Measurements from ENCODE around the gene PLEKHG5.
"Not testable (repeated sequence)": the region's sequence is repeated elsewhere in the genome, so short reads cannot be mapped to it uniquely, and the experiment has no call there.

Gene PLEKHG5

GRCh38 chr1:6448749-6449631, 42.5 kb downstream of the PLEKHG5 start:
- peaks cover 0 to 30% (median 9%) of the 10 kb centered on the region in 4 experiments for H3K4me1 ChIP-seq (ENCODE audit: control extremely low read depth in 1 of 4, control insufficient read depth in 4 of 4, insufficient read depth in 4 of 4, low read length in 3 of 4)

GRCh38 chr1:6447818-6448748, 43.4 kb downstream of the PLEKHG5 start:
- peak overlapping the region in 1 of 7 experiments; percentile 4 for H3K4me3 ChIP-seq (ENCODE audit: control insufficient read depth in 1 of 7, extremely low read depth in 1 of 7, insufficient read depth in 4 of 7, low read depth in 2 of 7, low read length in 6 of 7)
- H3K9me3 ChIP-seq (ENCODE audit: control extremely low read depth in 1 of 5, control insufficient read depth in 4 of 5, insufficient read depth in 2 of 5, low read depth in 1 of 5, low read length in 4 of 5): no peaks in the 10 kb centered on the region
- H3K27me3 ChIP-seq (replicated peaks in 2 of 5; ENCODE audit: control insufficient read depth in 4 of 5, insufficient read depth in 5 of 5, low read length in 4 of 5): peaks cover 0 to 82% (median 27%) of the 10 kb centered on the region in 5 experiments
- H3K4me1 ChIP-seq (ENCODE audit: control extremely low read depth in 1 of 4, control insufficient read depth in 4 of 4, insufficient read depth in 4 of 4, low read length in 3 of 4): peaks cover 0 to 30% (median 9%) of the 10 kb centered on the region in 4 experiments
- H3K36me3 ChIP-seq (ENCODE audit: control insufficient read depth in 4 of 4, insufficient read depth in 4 of 4, low read length in 3 of 4): no peaks in the 10 kb centered on the region
- DNase-seq: peak in 1 of 3 donors; percentile 24
- H3K27ac ChIP-seq (ENCODE audit: insufficient read depth in 1 of 2, low read depth in 1 of 2, low read length in 2 of 2, poor library complexity in 1 of 2, severe bottlenecking in 2 of 2): no peak overlapping the region
- POLR2A ChIA-PET: no interaction called here
- 3% methylated on average over 47 of the region's 68 CpGs for WGBS (ENCODE audit: insufficient coverage)
- CTCF ChIA-PET: interaction anchor here (0.8 to 5.7 kb wide), 5 partner anchors 11 to 25 kb away, joined by 3 to 31 read pairs (median 5); no protein-coding TSS in a partner anchor

More at GRCh38 chr1:6448749-6449631, 42.5 kb downstream of the PLEKHG5 start:
- H3K27me3 ChIP-seq (replicated peaks in 2 of 5; ENCODE audit: control insufficient read depth in 4 of 5, insufficient read depth in 5 of 5, low read length in 4 of 5): peaks cover 0 to 91% (median 27%) of the 10 kb centered on the region in 5 experiments
- CTCF ChIA-PET: interaction anchor here (0.6 to 5.7 kb wide), 11 partner anchors 8 to 39 kb away, joined by 3 to 31 read pairs (median 3); partner anchors contain the start of gene HES2
- H3K4me3 ChIP-seq (ENCODE audit: control insufficient read depth in 1 of 7, extremely low read depth in 1 of 7, insufficient read depth in 4 of 7, low read depth in 2 of 7, low read length in 6 of 7): no peak overlapping the region
- H3K27ac ChIP-seq (ENCODE audit: insufficient read depth in 1 of 2, low read depth in 1 of 2, low read length in 2 of 2, poor library complexity in 1 of 2, severe bottlenecking in 2 of 2): no peak overlapping the region
- no peaks in the 10 kb centered on the region for H3K9me3 ChIP-seq (ENCODE audit: control extremely low read depth in 1 of 5, control insufficient read depth in 4 of 5, insufficient read depth in 2 of 5, low read depth in 1 of 5, low read length in 4 of 5)
- POLR2A ChIA-PET: no interaction called here
- H3K36me3 ChIP-seq (ENCODE audit: control insufficient read depth in 4 of 4, insufficient read depth in 4 of 4, low read length in 3 of 4): no peaks in the 10 kb centered on the region
- DNase-seq: peak in 1 of 3 donors; percentile 27
- WGBS (ENCODE audit: insufficient coverage): 5% methylated on average over 31 of the region's 66 CpGs

- WGBS (ENCODE audit: insufficient coverage): 2% methylated on average over 42 of the region's 67 CpGs
- H3K9me3 ChIP-seq (ENCODE audit: control extremely low read depth in 1 of 5, control insufficient read depth in 4 of 5, insufficient read depth in 2 of 5, low read depth in 1 of 5, low read length in 4 of 5): no peaks in the 10 kb centered on the region
- H3K4me1 ChIP-seq (ENCODE audit: control extremely low read depth in 1 of 4, control insufficient read depth in 4 of 4, insufficient read depth in 4 of 4, low read length in 3 of 4): peaks cover 0 to 30% (median 9%) of the 10 kb centered on the region in 4 experiments
- peak overlapping the region in 1 of 7 experiments; percentile 10 for H3K4me3 ChIP-seq (ENCODE audit: control insufficient read depth in 1 of 7, extremely low read depth in 1 of 7, insufficient read depth in 4 of 7, low read depth in 2 of 7, low read length in 6 of 7)
- POLR2A ChIA-PET: no interaction called here
- CTCF ChIA-PET: interaction anchor here (1.4 to 1.8 kb wide), 2 partner anchors 8 to 12 kb away, joined by 3 to 6 read pairs; no protein-coding TSS in a partner anchor
- no peak overlapping the region for H3K27ac ChIP-seq (ENCODE audit: insufficient read depth in 1 of 2, low read depth in 1 of 2, low read length in 2 of 2, poor library complexity in 1 of 2, severe bottlenecking in 2 of 2)
- DNase-seq: no peak
- peaks cover 0 to 73% (median 28%) of the 10 kb centered on the region in 5 experiments for H3K27me3 ChIP-seq (replicated peaks in 2 of 5; ENCODE audit: control insufficient read depth in 4 of 5, insufficient read depth in 5 of 5, low read length in 4 of 5)
- H3K36me3 ChIP-seq (ENCODE audit: control insufficient read depth in 4 of 4, insufficient read depth in 4 of 4, low read length in 3 of 4): no peaks in the 10 kb centered on the region
Observed at GRCh38 chr1:6447016-6447817, 44.2 kb downstream of the PLEKHG5 start.

- H3K27me3 ChIP-seq (replicated peaks in 2 of 5; ENCODE audit: control insufficient read depth in 4 of 5, insufficient read depth in 5 of 5, low read length in 4 of 5): peaks cover 0 to 70% (median 28%) of the 10 kb centered on the region in 5 experiments
- H3K4me3 ChIP-seq (ENCODE audit: control insufficient read depth in 1 of 7, extremely low read depth in 1 of 7, insufficient read depth in 4 of 7, low read depth in 2 of 7, low read length in 6 of 7): no peak overlapping the region
- DNase-seq: no peak
- H3K27ac ChIP-seq (ENCODE audit: insufficient read depth in 1 of 2, low read depth in 1 of 2, low read length in 2 of 2, poor library complexity in 1 of 2, severe bottlenecking in 2 of 2): no peak overlapping the region
- H3K36me3 ChIP-seq (ENCODE audit: control insufficient read depth in 4 of 4, insufficient read depth in 4 of 4, low read length in 3 of 4): no peaks in the 10 kb centered on the region
- peaks cover 0 to 30% (median 9%) of the 10 kb centered on the region in 4 experiments for H3K4me1 ChIP-seq (ENCODE audit: control extremely low read depth in 1 of 4, control insufficient read depth in 4 of 4, insufficient read depth in 4 of 4, low read length in 3 of 4)
- CTCF ChIA-PET: interaction anchor here (1.4 to 1.8 kb wide), 2 partner anchors 8 to 13 kb away, joined by 3 to 6 read pairs; no protein-coding TSS in a partner anchor
- WGBS (ENCODE audit: insufficient coverage): 44% methylated on average over 3 of the region's 4 CpGs
- POLR2A ChIA-PET: no interaction called here
- no peaks in the 10 kb centered on the region for H3K9me3 ChIP-seq (ENCODE audit: control extremely low read depth in 1 of 5, control insufficient read depth in 4 of 5, insufficient read depth in 2 of 5, low read depth in 1 of 5, low read length in 4 of 5)
Observed at GRCh38 chr1:6446665-6447015, 44.8 kb downstream of the PLEKHG5 start.

- H3K4me3 ChIP-seq (ENCODE audit: control insufficient read depth in 1 of 7, extremely low read depth in 1 of 7, insufficient read depth in 4 of 7, low read depth in 2 of 7, low read length in 6 of 7); DNase-seq; POLR2A ChIA-PET; H3K27ac ChIP-seq (ENCODE audit: insufficient read depth in 1 of 2, low read depth in 1 of 2, low read length in 2 of 2, poor library complexity in 1 of 2, severe bottlenecking in 2 of 2); H3K9me3 ChIP-seq (ENCODE audit: control extremely low read depth in 1 of 5, control insufficient read depth in 4 of 5, insufficient read depth in 2 of 5, low read depth in 1 of 5, low read length in 4 of 5); H3K36me3 ChIP-seq (ENCODE audit: control insufficient read depth in 4 of 4, insufficient read depth in 4 of 4, low read length in 3 of 4): not testable (repeated sequence)
- WGBS (ENCODE audit: insufficient coverage): 80% methylated on average over 1 of the region's 4 CpGs
- CTCF ChIA-PET: interaction anchor here (0.7 to 1.4 kb wide), 4 partner anchors 9 to 358 kb away, joined by 3 read pairs; no protein-coding TSS in a partner anchor
- H3K27me3 ChIP-seq (replicated peaks in 2 of 5; ENCODE audit: control insufficient read depth in 4 of 5, insufficient read depth in 5 of 5, low read length in 4 of 5): peaks cover 0 to 70% (median 33%) of the 10 kb centered on the region in 5 experiments
- H3K4me1 ChIP-seq (ENCODE audit: control extremely low read depth in 1 of 4, control insufficient read depth in 4 of 4, insufficient read depth in 4 of 4, low read length in 3 of 4): peaks cover 0 to 30% (median 10%) of the 10 kb centered on the region in 4 experiments
Observed at GRCh38 chr1:6445929-6446328, 45.5 kb downstream of the PLEKHG5 start.

- Histone ChIP-seq H3K27me3 (replicated peaks in 2 of 5; ENCODE audit: control insufficient read depth in 4 of 5, insufficient read depth in 5 of 5, low read length in 4 of 5) (peaks cover 0 to 68% (median 30%) of the 10 kb centered on the region in 5 experiments), H3K36me3 (ENCODE audit: control insufficient read depth in 4 of 4, insufficient read depth in 4 of 4, low read length in 3 of 4) (no peaks in the 10 kb centered on the region), H3K4me3 (ENCODE audit: control insufficient read depth in 1 of 7, extremely low read depth in 1 of 7, insufficient read depth in 4 of 7, low read depth in 2 of 7, low read length in 6 of 7) (no peak overlapping the region), H3K9me3 (ENCODE audit: control extremely low read depth in 1 of 5, control insufficient read depth in 4 of 5, insufficient read depth in 2 of 5, low read depth in 1 of 5, low read length in 4 of 5) (no peaks in the 10 kb centered on the region), H3K27ac (ENCODE audit: insufficient read depth in 1 of 2, low read depth in 1 of 2, low read length in 2 of 2, poor library complexity in 1 of 2, severe bottlenecking in 2 of 2) (no peak overlapping the region), H3K4me1 (ENCODE audit: control extremely low read depth in 1 of 4, control insufficient read depth in 4 of 4, insufficient read depth in 4 of 4, low read length in 3 of 4) (peaks cover 0 to 30% (median 12%) of the 10 kb centered on the region in 4 experiments)
- ChIA-PET CTCF (interaction anchor here (1.1 to 1.2 kb wide), 3 partner anchors 11 to 42 kb away, joined by 3 read pairs; no protein-coding TSS in a partner anchor), POLR2A (no interaction called here)
- 58% methylated on average over 3 of the region's 19 CpGs for WGBS (ENCODE audit: insufficient coverage)
- peak in 1 of 3 donors; percentile 50 for DNase-seq
Observed at GRCh38 chr1:6445062-6445763, 46.3 kb downstream of the PLEKHG5 start.

Data from common myeloid progenitor, CD34-positive (primary cell).